ENCODE measurements around the gene SLC4A2.
"Not testable (repeated sequence)": the region's sequence is repeated elsewhere in the genome, so short reads cannot be mapped to it uniquely, and the experiment has no call there.

SLC4A2 gene

GRCh38 chr7:151059367-151060112, at the start of gene SLC4A2:
TSS of gene SLC4A2 (plus strand) at chr7:151059589. CDS start at chr7:151061988, 2,399 bp downstream.
- peak; percentile 83 for DNase-seq

DNA sequence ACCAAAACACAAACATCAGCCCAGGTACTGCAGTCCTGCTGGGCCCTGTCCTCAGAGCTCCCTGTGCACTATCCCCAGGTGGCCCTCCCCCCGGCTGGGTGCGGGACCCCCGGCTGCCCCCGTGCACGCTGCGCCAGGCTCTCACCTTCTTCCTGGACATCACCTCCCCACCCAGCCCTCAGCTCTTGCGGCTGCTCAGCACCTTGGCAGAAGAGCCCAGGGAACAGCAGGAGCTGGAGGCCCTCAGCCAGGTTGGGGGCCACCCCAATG, 49.4 kb upstream of the SLC4A2 start:
- no peak for DNase-seq

GRCh38 chr7:151010307-151011096, 48.9 kb upstream of the SLC4A2 start:
- peak; percentile 55 for DNase-seq

- no peak for DNase-seq
These were observed 48.3 kb upstream of the SLC4A2 start for GRCh38 chr7:151011097-151011409.

GRCh38 chr7:151011616-151012015, 47.8 kb upstream of the SLC4A2 start:
- DNase-seq, result not testable (repeated sequence)

DNA sequence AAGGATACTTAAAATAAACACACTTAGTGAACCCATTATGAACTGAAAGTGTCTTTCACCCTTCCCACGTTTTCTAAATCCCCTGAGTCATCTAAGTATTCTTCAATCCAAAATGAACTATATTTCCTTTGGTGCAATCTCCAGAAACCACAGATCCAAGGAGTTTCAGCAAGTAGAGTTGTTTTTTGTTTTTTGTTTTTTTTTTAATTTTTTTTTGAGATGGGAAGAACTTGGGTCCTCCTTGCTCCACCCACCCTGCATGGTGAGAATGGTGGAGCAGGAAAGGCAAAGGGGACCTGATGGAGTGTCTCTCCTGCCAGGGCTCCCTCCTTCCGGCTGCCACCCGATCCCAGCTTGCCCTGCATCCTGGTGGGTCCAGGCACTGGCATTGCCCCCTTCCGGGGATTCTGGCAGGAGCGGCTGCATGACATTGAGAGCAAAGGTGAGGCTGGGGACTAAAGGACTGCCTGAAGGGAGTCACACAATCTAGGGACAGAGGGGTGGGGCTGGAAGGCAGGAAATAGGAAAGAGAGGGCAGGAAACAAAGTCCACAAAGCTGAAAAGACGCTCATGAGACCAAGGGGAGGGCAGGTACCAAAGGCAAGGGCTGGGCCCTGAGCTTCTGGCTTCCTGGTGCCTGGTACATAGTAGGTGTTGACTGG, 47.2 kb upstream of the SLC4A2 start:
- DNase-seq, result no peak

DNA sequence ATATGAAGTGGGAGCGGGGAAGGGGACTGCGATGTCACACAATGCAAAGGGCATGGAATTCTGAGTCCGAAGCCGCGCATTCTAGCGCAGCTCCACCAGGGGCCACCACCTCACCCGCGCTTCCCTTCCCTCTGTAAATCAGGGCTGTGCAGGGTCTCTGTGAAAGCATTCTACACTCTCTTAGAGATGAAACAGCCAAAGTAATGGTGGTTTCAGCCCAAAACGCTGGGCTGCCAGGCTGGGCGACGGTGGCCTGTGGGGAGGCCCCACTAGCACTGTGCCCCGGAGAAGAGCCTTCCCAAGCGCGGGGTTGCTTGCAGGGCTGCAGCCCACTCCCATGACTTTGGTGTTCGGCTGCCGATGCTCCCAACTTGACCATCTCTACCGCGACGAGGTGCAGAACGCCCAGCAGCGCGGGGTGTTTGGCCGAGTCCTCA, 46.5 kb upstream of the SLC4A2 start:
- peak; percentile 85 for DNase-seq

- DNase-seq, result peak; percentile 77
These were observed 46.0 kb upstream of the SLC4A2 start for GRCh38 chr7:151013356-151013732.

GRCh38 chr7:151013733-151014497, 45.5 kb upstream of the SLC4A2 start:
- peak; percentile 91 for DNase-seq

- no peak for DNase-seq
These were observed 44.4 kb upstream of the SLC4A2 start for GRCh38 chr7:151014950-151015349.

- DNase-seq, result no peak
These were observed 43.4 kb upstream of the SLC4A2 start for GRCh38 chr7:151015967-151016366.

DNA sequence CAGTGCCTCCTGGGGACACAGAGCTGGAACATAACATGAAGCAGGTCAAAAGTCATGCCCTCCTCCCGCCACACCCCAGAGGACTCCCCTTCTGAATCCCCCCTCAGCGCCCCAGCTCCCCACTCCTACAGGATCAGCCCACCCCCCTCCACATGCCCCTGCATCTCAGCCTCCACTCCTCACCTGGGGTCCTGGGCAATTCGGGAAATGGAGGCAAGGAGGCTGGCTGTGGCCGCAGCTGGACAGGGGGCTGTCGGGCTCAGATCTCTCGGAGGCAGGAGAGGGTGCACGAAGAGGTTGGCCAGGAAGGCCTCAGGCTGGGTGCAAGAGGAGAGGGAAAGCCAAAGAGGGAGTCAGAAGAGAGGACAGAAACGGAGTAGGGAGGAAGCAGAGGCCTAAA, 42.9 kb upstream of the SLC4A2 start:
- no peak for DNase-seq

DNA sequence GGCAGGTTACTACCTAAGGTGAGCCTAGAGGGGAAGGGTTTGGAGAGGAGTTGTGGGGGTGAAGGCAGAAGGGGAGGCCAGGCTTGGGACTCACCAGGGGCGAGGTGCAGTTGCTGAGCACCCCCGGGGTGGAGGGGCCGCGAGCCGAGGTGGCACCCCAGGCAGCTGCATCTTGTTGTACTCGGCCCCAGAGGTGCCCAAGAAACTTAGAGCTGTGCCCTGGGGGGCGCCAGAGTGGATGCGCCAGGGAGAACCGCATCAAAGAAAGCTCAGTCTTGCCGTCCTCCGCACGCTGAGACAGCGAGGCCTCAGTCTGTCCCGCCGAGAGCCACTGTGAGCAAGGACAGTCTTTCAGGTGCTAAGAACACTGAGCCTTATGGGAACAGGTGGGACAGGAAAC, 42.4 kb upstream of the SLC4A2 start:
- no peak for DNase-seq

GRCh38 chr7:151017370-151017952, 41.9 kb upstream of the SLC4A2 start:
- no peak for DNase-seq

GRCh38 chr7:151017953-151018420, 41.4 kb upstream of the SLC4A2 start:
- DNase-seq, result peak; percentile 85

DNA sequence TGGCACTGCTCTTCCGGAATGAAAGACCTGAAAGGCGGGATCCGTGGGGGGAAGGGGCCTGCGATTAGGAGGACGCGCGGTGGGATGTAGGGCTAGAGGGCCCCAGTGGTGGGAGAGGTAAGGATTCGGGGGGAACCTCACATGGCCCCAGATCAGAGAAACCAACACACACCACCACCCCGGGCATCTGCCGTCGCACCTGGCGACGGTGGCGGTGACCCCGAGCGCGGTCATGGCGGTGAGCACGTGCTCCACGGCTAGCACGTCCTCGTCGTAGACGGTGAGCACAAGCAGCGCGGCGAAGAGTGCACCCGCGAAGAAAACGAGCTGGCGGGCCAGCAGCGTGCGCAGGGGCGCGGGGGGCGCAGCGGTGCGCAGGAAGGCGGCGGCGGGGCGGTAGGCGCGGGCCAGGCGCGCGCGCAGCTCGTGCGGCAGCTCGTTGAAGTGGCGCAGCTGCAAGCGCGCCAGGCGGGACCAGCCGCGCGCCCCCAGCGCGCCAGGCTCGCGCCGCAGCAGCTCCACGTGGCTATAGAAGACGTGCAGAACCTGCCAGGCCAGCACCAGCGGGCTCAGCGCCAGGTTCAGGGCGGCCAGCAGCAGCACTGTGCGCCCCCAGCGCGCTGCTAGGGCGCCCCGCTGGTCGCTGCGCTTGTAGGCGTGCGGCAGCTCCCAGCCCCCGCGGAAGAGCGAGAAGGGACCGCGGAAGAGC, 40.8 kb upstream of the SLC4A2 start:
- DNase-seq, result no peak

DNA sequence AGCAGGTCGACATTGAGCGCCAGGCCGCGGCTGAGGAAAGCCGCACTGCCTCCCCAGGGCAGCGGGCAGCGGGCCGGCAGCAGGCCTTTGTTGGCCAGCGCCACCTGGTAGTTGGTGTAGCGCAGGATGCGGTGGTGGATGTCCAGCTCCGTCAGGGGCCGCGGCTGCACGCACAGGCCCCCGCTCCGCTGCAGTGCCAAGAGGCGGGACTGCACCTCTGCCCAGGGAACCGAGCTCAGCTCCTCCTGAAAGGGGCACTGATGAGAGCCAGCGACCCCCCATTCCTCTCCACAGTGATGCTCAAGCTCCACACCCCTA, 40.3 kb upstream of the SLC4A2 start:
- no peak for DNase-seq

- DNase-seq, result peak; percentile 23
These were observed 39.2 kb upstream of the SLC4A2 start for GRCh38 chr7:151020231-151020630.

DNA sequence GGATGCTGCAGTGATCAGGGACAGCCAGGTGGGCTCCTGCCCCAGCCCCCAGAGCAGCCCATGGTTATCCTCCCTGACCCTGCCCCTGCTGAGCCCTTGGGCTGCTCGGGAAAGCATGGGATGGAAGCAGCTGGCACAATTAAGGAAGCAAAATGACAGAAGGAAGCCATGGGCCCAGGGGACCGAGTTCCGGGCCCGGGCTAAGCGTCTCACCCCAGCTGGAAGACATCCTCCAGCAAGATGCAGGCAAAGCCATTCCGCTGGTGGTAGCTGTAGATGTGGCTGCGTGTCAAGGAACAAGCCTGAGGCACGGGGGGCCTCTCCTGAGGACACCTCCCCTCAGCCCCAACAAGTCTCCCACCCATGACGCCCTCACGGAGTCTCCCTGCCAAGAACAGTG, 36.2 kb upstream of the SLC4A2 start:
- DNase-seq, result peak; percentile 46

- peak; percentile 33 for DNase-seq
These were observed 34.8 kb upstream of the SLC4A2 start, which contains the start of gene ATG9B for GRCh38 chr7:151024435-151025056. TSS of gene ATG9B (minus strand) at chr7:151024494. CDS start at chr7:151024423, 71 bp downstream.

DNA sequence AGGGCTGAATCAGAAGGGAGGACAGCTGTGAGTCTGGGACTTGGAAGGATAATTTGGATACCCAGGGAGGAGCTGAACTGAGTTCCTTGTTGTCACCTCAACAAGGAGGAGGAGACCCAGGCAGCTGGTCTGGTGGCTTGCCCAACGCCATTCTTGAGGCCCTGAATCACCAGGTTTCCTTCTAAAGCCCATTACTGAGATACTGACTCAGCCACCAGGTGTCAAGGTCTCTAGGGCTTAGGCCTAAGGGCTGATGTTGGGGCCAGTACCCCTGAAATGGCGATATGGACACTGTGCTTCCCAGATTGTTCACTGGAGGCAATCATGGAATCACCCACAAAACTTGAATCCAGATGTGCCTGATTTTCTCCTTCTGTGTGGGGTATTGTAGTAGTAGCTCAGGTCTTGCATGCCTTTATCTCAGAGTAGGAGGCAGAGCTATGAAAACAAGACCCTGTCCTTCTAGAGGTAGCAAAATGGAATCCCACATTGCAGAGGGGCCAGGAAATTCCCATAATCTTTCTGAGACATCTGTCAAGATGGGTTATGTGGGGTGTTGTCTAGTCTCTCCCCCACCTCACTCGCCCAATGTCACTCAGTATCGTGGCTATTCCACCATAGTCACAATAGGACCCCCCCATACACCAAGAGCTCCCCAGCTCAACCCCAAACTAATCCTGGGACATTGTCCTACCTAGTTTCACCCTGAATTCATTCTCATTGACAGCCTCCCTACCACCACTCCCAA, 33.3 kb upstream of the SLC4A2 start:
- DNase-seq, result peak; percentile 40

Data from NCI-H82 (cell line).